Fibroblast of pulmonary artery (primary cell): ENCODE results near the gene CCDC83.
A peak's percentile ranks its signal among the peaks of the same experiment; 100 is the strongest.
"Not testable (repeated sequence)": the region's sequence is repeated elsewhere in the genome, so short reads cannot be mapped to it uniquely, and the experiment has no call there.

Experiments used
- DNase-seq: peaks from one replicate; pipeline ENCODE4 v3.0.0-alpha.2; 2010; ENCODE audit warnings: low read depth
- H3K4me3 ChIP-seq: replicated peaks from 2 replicates; pipeline ENCODE4 v1.5.1; 2011; ENCODE audit warnings: low read depth, mild to moderate bottlenecking, control low read depth, low read length, moderate library complexity
- TF ChIP-seq, protein P1 (sequence below): IDR thresholded peaks from 2 replicates; pipeline ENCODE4 v1.5.1; 2011; ENCODE audit warnings: mild to moderate bottlenecking, control low read depth, low read length, inconsistent platforms; ENCODE audit errors: missing control alignments

The CCDC83 gene

DNA sequence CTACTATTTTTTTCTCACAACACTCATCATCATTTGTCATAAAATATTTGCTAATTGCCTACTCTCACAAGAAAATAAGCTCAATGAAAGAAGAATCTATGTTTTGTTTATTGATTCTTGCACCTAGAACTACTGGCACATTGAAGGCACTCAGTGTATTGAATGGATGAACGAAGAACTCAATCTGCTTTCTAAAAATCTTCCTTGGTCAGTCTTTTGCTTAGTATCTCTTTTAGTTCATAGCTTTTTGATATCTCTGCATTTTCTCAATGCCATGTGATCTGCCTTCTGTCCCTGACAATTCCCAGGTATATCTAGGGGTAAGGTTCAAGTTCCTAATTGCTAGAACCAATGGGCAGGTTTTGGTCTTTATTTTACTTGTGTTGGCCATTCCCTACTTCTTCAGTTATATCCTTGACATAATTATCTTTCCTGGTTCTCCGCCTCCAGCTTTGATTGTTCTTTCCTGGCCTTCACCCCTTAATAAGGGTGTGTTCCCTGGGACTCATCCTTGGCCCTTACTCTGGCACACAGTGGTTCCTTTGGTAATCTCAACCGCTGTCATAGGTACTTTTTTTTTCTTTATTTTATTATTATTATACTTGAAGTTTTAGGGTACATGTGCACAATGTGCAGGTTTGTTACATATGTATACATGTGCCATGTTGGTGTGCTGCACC, 96.4 kb downstream of the CCDC83 start:
- TF ChIP-seq, protein P1, sequence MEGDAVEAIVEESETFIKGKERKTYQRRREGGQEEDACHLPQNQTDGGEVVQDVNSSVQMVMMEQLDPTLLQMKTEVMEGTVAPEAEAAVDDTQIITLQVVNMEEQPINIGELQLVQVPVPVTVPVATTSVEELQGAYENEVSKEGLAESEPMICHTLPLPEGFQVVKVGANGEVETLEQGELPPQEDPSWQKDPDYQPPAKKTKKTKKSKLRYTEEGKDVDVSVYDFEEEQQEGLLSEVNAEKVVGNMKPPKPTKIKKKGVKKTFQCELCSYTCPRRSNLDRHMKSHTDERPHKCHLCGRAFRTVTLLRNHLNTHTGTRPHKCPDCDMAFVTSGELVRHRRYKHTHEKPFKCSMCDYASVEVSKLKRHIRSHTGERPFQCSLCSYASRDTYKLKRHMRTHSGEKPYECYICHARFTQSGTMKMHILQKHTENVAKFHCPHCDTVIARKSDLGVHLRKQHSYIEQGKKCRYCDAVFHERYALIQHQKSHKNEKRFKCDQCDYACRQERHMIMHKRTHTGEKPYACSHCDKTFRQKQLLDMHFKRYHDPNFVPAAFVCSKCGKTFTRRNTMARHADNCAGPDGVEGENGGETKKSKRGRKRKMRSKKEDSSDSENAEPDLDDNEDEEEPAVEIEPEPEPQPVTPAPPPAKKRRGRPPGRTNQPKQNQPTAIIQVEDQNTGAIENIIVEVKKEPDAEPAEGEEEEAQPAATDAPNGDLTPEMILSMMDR: no peak
- H3K4me3 ChIP-seq: no peak overlapping the region
- DNase-seq: no peak

DNA sequence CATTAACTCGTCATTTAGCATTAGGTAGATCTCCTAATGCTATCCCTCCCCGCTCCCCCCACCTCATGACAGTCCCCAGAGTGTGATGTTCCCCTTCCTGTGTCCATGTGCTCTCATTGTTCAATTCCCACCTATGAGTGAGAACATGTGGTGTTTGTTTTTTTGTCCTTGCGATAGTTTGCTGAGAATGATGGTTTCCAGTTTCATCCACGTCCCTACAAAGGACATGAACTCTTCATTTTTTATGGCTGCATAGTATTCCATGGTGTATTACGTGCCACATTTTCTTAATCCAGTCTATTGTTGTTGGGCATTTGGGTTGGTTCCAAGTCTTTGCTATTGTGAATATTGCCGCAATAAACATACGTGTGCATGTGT, 96.9 kb downstream of the CCDC83 start:
- H3K4me3 ChIP-seq, DNase-seq: not testable (repeated sequence)

DNA sequence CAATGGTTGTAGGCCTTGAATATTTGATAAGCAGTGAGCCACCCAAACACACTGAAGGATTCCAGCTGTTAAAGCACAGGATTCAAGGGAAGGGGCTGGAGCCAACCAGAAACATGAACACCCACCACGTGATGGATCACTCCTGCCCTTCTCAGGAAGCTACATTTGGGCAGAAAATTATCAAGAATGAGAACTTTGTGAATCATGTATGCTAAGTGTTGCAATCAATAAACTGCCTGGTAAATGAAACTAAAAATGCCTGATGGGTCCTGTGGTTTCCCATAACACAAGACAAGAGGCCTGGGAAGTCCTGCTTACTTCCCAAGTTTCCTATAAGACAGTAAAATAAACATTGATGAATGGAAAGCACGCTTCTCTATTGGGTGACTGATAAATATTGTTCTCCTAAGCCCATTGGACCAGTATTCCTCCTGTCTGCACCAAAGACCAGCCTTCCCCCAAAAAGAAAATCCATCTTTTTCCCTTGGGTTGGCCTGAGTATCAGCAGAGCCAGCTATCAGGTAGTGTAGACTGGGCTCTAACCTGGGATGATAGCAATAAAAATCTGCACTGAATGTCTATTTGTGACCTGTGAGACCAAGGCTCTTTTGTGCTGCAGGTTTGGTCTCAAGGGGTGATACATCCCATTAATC, 98.4 kb downstream of the CCDC83 start:
- TF ChIP-seq, protein P1: no peak
- H3K4me3 ChIP-seq: no peak overlapping the region
- DNase-seq: peak; percentile 94

DNA sequence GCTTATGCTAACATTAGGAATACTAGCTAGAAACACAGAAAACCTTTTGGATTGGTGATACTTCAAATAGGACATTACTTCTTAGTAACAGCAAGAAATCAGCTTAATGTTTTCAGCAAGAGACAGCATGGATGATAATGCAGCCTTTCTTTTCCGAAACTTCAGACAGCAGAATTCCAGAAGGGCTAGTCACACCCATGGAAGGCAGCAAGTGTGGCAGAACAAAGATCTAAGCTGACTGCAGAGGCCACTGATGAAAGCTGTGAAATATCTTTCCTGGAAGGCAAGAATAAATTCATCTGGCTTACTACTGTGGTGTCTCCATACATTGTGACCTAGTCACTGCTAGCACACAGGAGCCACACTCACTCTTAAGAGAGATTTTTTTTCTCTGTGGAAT, 100.3 kb downstream of the CCDC83 start:
- peak; percentile 79 for DNase-seq
- TF ChIP-seq, protein P1: no peak
- H3K4me3 ChIP-seq: no peak overlapping the region

DNA sequence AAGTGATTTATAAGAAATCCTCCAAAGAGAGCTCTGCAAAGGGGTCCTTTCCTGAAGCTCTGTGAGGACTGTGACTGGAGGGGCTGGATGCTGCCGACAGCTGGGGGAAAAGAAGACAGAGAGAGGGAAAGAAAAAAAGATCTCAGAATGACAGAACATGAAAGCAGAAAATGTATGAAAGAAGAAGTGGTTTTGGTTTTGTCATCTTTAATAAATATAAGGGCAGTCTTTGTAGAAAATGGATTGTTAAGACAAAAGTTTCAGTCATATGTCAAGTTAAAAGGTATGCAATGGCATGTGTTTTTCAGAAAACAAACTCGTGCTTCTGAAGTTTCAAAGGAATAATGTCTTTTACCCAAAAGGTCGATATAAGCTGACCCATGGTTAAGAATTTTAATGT, 105.5 kb downstream of the CCDC83 start:
- TF ChIP-seq, protein P1: no peak
- H3K4me3 ChIP-seq: no peak overlapping the region
- no peak for DNase-seq

DNA sequence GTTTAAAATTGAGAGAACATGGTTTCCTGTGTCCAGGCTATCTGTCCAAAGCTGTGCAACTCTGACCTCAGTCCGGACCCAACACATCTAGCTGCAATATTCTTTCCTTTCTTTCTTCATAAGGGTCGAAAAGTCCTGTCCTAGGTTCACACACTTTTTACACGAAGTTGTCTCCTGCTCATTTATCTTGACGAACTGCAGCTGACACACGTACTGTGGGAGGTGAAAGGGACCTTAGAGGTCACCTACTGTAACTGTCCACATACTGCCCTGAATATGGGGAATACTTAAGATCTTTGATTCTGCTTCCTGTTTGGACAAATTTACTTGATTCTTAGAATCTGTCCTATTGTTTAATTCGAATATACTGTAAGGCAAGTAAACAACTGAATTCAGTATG, 105.9 kb downstream of the CCDC83 start:
- no peak overlapping the region for H3K4me3 ChIP-seq
- TF ChIP-seq, protein P1: no peak
- DNase-seq: no peak

DNA sequence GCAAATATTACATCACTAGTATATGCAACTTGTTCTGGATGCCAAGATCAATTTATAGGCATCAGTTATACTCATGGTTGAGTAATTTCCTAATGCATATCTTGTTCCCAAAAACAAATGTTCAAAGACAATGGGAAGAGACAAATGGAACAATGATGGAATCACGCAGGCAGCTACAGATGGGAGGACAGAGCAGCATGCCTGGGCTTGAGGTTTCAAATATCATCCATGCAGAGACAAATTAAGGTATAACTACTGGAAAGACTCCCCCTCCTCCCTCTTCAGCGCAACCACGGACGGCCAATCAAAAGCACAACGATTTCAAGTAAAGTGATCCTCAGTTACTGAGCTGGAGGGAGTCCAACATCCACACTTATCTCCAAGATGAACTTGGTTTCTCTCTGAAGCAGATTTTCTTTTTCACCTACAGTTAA, 106.8 kb downstream of the CCDC83 start:
- DNase-seq: peak; percentile 89
- no peak overlapping the region for H3K4me3 ChIP-seq
- TF ChIP-seq, protein P1: no peak
